Hepatocyte (in vitro differentiated cells): ENCODE measurements around the gene TOB2.

Source experiments
- EZH2 ChIP-seq: fragments of 200-600 bp; sonication (generic); IDR thresholded peaks from 2 replicates; pipeline ENCODE4 v1.6.1; 2016; ENCODE audit warnings: antibody characterized with exemption, mild to moderate bottlenecking, borderline replicate concordance
- EZH2phosphoT487 ChIP-seq: fragments of 200-600 bp; sonication (generic); IDR thresholded peaks from one replicate; pipeline ENCODE4 v1.6.1; 2018; ENCODE audit warnings: antibody characterized with exemption, mild to moderate bottlenecking, low read depth, moderate library complexity; ENCODE audit not compliant: unreplicated experiment, severe bottlenecking
- TF ChIP-seq, protein P1 (sequence below): fragments of 200-600 bp; sonication (generic); IDR thresholded peaks from 2 replicates; pipeline ENCODE4 v1.5.1; 2016; ENCODE audit warnings: antibody characterized with exemption, mild to moderate bottlenecking; ENCODE audit not compliant: poor library complexity

GRCh38 chr22:41485033-41485432, 38.4 kb upstream of the TOB2 start:
- TF ChIP-seq EZH2 (no peak), EZH2phosphoT487 (no peak)
- TF ChIP-seq, protein P1, sequence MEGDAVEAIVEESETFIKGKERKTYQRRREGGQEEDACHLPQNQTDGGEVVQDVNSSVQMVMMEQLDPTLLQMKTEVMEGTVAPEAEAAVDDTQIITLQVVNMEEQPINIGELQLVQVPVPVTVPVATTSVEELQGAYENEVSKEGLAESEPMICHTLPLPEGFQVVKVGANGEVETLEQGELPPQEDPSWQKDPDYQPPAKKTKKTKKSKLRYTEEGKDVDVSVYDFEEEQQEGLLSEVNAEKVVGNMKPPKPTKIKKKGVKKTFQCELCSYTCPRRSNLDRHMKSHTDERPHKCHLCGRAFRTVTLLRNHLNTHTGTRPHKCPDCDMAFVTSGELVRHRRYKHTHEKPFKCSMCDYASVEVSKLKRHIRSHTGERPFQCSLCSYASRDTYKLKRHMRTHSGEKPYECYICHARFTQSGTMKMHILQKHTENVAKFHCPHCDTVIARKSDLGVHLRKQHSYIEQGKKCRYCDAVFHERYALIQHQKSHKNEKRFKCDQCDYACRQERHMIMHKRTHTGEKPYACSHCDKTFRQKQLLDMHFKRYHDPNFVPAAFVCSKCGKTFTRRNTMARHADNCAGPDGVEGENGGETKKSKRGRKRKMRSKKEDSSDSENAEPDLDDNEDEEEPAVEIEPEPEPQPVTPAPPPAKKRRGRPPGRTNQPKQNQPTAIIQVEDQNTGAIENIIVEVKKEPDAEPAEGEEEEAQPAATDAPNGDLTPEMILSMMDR = no peak
